HG03045 (cell line): ENCODE results near the gene DOCK2.

Source experiments
- ATAC-seq: cut with Tn5 transposase; IDR thresholded peaks from one replicate; pipeline ENCODE4 v1.9.1; 2021; ENCODE audit warnings: mild to moderate bottlenecking, moderate library complexity; ENCODE audit not compliant: unreplicated experiment

The DOCK2 gene

GRCh38 chr5:170011751-170012150 is 374.7 kb downstream of the DOCK2 start:
- ATAC-seq, result no peak

GRCh38 chr5:170012622-170013021 is 375.5 kb downstream of the DOCK2 start:
- no peak for ATAC-seq

GRCh38 chr5:170020423-170020822 is 383.3 kb downstream of the DOCK2 start:
- ATAC-seq, result no peak

- ATAC-seq, result no peak
These were observed 384.4 kb downstream of the DOCK2 start for GRCh38 chr5:170021506-170021905.

GRCh38 chr5:170025853-170026252 is 388.8 kb downstream of the DOCK2 start:
- ATAC-seq, result no peak

- no peak for ATAC-seq
These were observed 391.0 kb downstream of the DOCK2 start for GRCh38 chr5:170028124-170028523.

GRCh38 chr5:170034231-170034630 is 397.2 kb downstream of the DOCK2 start:
- no peak for ATAC-seq

GRCh38 chr5:170038241-170038640 is 401.2 kb downstream of the DOCK2 start:
- no peak for ATAC-seq

- ATAC-seq, result no peak
These were observed 402.8 kb downstream of the DOCK2 start for GRCh38 chr5:170039830-170040229.

GRCh38 chr5:170046241-170046640 is 409.2 kb downstream of the DOCK2 start:
- no peak for ATAC-seq

GRCh38 chr5:170049713-170050112 is 412.6 kb downstream of the DOCK2 start:
- ATAC-seq, result no peak

- ATAC-seq, result no peak
These were observed 416.8 kb downstream of the DOCK2 start for GRCh38 chr5:170053896-170054295.

- ATAC-seq, result no peak
These were observed 418.5 kb downstream of the DOCK2 start for GRCh38 chr5:170055606-170056005.

- no peak for ATAC-seq
These were observed 419.6 kb downstream of the DOCK2 start for GRCh38 chr5:170056561-170057267.

- no peak for ATAC-seq
These were observed 420.2 kb downstream of the DOCK2 start for GRCh38 chr5:170057311-170057710.

GRCh38 chr5:170059221-170059620 is 422.1 kb downstream of the DOCK2 start:
- ATAC-seq, result no peak

- ATAC-seq, result no peak
These were observed 430.1 kb downstream of the DOCK2 start for GRCh38 chr5:170067152-170067551.

- no peak for ATAC-seq
These were observed 430.6 kb downstream of the DOCK2 start for GRCh38 chr5:170067574-170068170.

- no peak for ATAC-seq
These were observed 432.4 kb downstream of the DOCK2 start for GRCh38 chr5:170069512-170069911.

- no peak for ATAC-seq
These were observed 433.7 kb downstream of the DOCK2 start for GRCh38 chr5:170070556-170071412.

GRCh38 chr5:170071748-170072147 is 434.7 kb downstream of the DOCK2 start:
- no peak for ATAC-seq

GRCh38 chr5:170075696-170076095 is 438.6 kb downstream of the DOCK2 start:
- no peak for ATAC-seq
